ENCODE results near the gene GPS1.

Gene GPS1

GRCh38 chr17:82081546-82081945, 29.8 kb downstream of the GPS1 start:
- no peak overlapping the region for H3K4me3 ChIP-seq (replicated peaks; ENCODE audit: low read depth, low read length)
- no peak for TF ChIP-seq CTCF (IDR thresholded peaks at IDR 0.05; ENCODE audit: low read length, missing control alignments)
- DNase-seq (ENCODE audit: low read depth): no peak

- no peak overlapping the region for H3K4me3 ChIP-seq (replicated peaks; ENCODE audit: low read depth, low read length)
- TF ChIP-seq CTCF (IDR thresholded peaks at IDR 0.05; ENCODE audit: low read length, missing control alignments): no peak
- no peak for DNase-seq (ENCODE audit: low read depth)
These were observed 30.3 kb downstream of the GPS1 start for GRCh38 chr17:82081966-82082365.

GRCh38 chr17:82082456-82082855, 30.8 kb downstream of the GPS1 start:
- no peak for DNase-seq (ENCODE audit: low read depth)

GRCh38 chr17:82083009-82083408, 31.3 kb downstream of the GPS1 start:
- DNase-seq (ENCODE audit: low read depth): no peak
- H3K4me3 ChIP-seq (replicated peaks; ENCODE audit: low read depth, low read length): no peak overlapping the region
- TF ChIP-seq CTCF (IDR thresholded peaks at IDR 0.05; ENCODE audit: low read length, missing control alignments): no peak

More at GRCh38 chr17:82082456-82082855, 30.8 kb downstream of the GPS1 start:
- no peak for TF ChIP-seq CTCF (IDR thresholded peaks at IDR 0.05; ENCODE audit: low read length, missing control alignments)
- H3K4me3 ChIP-seq (replicated peaks; ENCODE audit: low read depth, low read length): no peak overlapping the region

- TF ChIP-seq CTCF (IDR thresholded peaks at IDR 0.05; ENCODE audit: low read length, missing control alignments): no peak
- no peak overlapping the region for H3K4me3 ChIP-seq (replicated peaks; ENCODE audit: low read depth, low read length)
- no peak for DNase-seq (ENCODE audit: low read depth)
These were observed 32.0 kb downstream of the GPS1 start for GRCh38 chr17:82083533-82084359.

GRCh38 chr17:82084373-82085030, 32.8 kb downstream of the GPS1 start:
- TF ChIP-seq CTCF (IDR thresholded peaks at IDR 0.05; ENCODE audit: low read length, missing control alignments): no peak
- no peak for DNase-seq (ENCODE audit: low read depth)
- no peak overlapping the region for H3K4me3 ChIP-seq (replicated peaks; ENCODE audit: low read depth, low read length)

Measured in fibroblast of pulmonary artery (primary cell).